ENCODE measurements around the gene H2BK1.

Gene H2BK1

GRCh38 chr7:151179287-151179860, 30.9 kb downstream of the H2BK1 start:
- no peaks in the 10 kb centered on the region for H3K9me3 ChIP-seq (ENCODE audit: control insufficient read depth in 2 of 2, low read length in 2 of 2)
- no peaks in the 10 kb centered on the region for H3K4me1 ChIP-seq (ENCODE audit: control insufficient read depth in 2 of 2, insufficient read depth in 2 of 2, low read length in 2 of 2)
- no peaks in the 10 kb centered on the region for H3K36me3 ChIP-seq (ENCODE audit: control insufficient read depth in 2 of 2, insufficient read depth in 2 of 2, low read length in 2 of 2)
- H3K9ac ChIP-seq (ENCODE audit: low read depth in 1 of 2, low read length in 2 of 2), result no peak overlapping the region
- no peak overlapping the region for H3K27ac ChIP-seq (ENCODE audit: low read depth in 2 of 2, low read length in 2 of 2)
- H3K27me3 ChIP-seq (ENCODE audit: control insufficient read depth in 2 of 2, insufficient read depth in 2 of 2, low read length in 2 of 2), result peaks cover 10 to 13% of the 10 kb centered on the region in 2 donors
- no peak overlapping the region for H3K4me3 ChIP-seq (ENCODE audit: low read length in 2 of 2)

DNA sequence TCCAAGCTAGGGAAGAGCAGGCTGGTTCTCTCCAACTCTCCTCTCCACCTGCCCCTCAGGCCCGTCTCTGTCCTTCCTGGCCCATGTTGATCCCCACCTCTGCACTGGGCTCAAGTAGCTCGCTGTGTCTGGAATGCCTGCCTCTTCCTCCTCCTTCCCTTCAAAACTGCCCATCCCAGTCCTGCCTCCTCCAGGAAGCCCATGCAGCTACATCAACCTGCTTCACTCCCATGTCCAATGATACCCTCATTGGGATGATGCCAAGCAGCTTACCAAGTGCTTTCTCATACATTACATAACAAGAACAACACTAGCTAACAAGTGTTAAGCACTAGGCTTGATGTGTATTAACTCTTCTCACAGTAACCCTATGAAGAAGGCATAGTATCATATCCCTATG, 31.5 kb downstream of the H2BK1 start:
- no peak overlapping the region for H3K9ac ChIP-seq (ENCODE audit: low read depth in 1 of 2, low read length in 2 of 2)
- H3K36me3 ChIP-seq (ENCODE audit: control insufficient read depth in 2 of 2, insufficient read depth in 2 of 2, low read length in 2 of 2), result no peaks in the 10 kb centered on the region
- H3K27me3 ChIP-seq (ENCODE audit: control insufficient read depth in 2 of 2, insufficient read depth in 2 of 2, low read length in 2 of 2), result peaks cover 10 to 13% of the 10 kb centered on the region in 2 donors

GRCh38 chr7:151178236-151178635, 32.1 kb downstream of the H2BK1 start:
- Histone ChIP-seq H3K27me3 (ENCODE audit: control insufficient read depth in 2 of 2, insufficient read depth in 2 of 2, low read length in 2 of 2) (peaks cover 10 to 13% of the 10 kb centered on the region in 2 donors), H3K9ac (ENCODE audit: low read depth in 1 of 2, low read length in 2 of 2) (no peak overlapping the region)

More for the DNA sequence above, 31.5 kb downstream of the H2BK1 start:
- Histone ChIP-seq H3K9me3 (ENCODE audit: control insufficient read depth in 2 of 2, low read length in 2 of 2) (no peaks in the 10 kb centered on the region), H3K4me1 (ENCODE audit: control insufficient read depth in 2 of 2, insufficient read depth in 2 of 2, low read length in 2 of 2) (no peaks in the 10 kb centered on the region), H3K27ac (ENCODE audit: low read depth in 2 of 2, low read length in 2 of 2) (no peak overlapping the region), H3K4me3 (ENCODE audit: low read length in 2 of 2) (no peak overlapping the region)

GRCh38 chr7:151177310-151177709, 33.0 kb downstream of the H2BK1 start:
- H3K9ac ChIP-seq (ENCODE audit: low read depth in 1 of 2, low read length in 2 of 2), result no peak overlapping the region

More at GRCh38 chr7:151178236-151178635, 32.1 kb downstream of the H2BK1 start:
- Histone ChIP-seq H3K36me3 (ENCODE audit: control insufficient read depth in 2 of 2, insufficient read depth in 2 of 2, low read length in 2 of 2) (no peaks in the 10 kb centered on the region), H3K4me3 (ENCODE audit: low read length in 2 of 2) (no peak overlapping the region), H3K4me1 (ENCODE audit: control insufficient read depth in 2 of 2, insufficient read depth in 2 of 2, low read length in 2 of 2) (no peaks in the 10 kb centered on the region), H3K9me3 (ENCODE audit: control insufficient read depth in 2 of 2, low read length in 2 of 2) (no peaks in the 10 kb centered on the region), H3K27ac (ENCODE audit: low read depth in 2 of 2, low read length in 2 of 2) (no peak overlapping the region)

DNA sequence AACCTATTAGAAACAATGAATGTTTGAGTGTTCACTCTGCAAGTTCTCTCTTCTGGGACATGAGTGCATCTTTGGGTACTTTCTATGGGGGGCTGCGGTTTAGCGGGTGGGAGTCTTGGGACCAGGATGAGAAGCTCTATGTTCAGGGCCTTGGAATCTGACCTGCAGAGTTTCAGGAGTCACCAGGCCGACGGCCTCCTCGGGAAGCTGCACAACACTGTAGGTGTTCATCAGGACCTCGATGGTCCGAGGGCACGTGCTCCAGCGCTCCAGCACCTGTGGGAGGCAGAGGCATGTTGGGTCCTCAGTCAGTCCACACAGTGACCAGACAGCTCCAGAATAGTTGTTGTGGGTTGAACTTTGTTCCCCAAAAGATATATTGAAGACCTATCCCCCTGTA, 33.9 kb downstream of the H2BK1 start:
- Histone ChIP-seq H3K4me1 (ENCODE audit: control insufficient read depth in 2 of 2, insufficient read depth in 2 of 2, low read length in 2 of 2) (no peaks in the 10 kb centered on the region), H3K4me3 (ENCODE audit: low read length in 2 of 2) (no peak overlapping the region), H3K9me3 (ENCODE audit: control insufficient read depth in 2 of 2, low read length in 2 of 2) (no peaks in the 10 kb centered on the region), H3K27ac (ENCODE audit: low read depth in 2 of 2, low read length in 2 of 2) (no peak overlapping the region), H3K36me3 (ENCODE audit: control insufficient read depth in 2 of 2, insufficient read depth in 2 of 2, low read length in 2 of 2) (no peaks in the 10 kb centered on the region), H3K27me3 (ENCODE audit: control insufficient read depth in 2 of 2, insufficient read depth in 2 of 2, low read length in 2 of 2) (peaks cover 11 to 19% of the 10 kb centered on the region in 2 donors), H3K9ac (ENCODE audit: low read depth in 1 of 2, low read length in 2 of 2) (no peak overlapping the region)

More at GRCh38 chr7:151177310-151177709, 33.0 kb downstream of the H2BK1 start:
- H3K9me3 ChIP-seq (ENCODE audit: control insufficient read depth in 2 of 2, low read length in 2 of 2), result no peaks in the 10 kb centered on the region
- no peaks in the 10 kb centered on the region for H3K4me1 ChIP-seq (ENCODE audit: control insufficient read depth in 2 of 2, insufficient read depth in 2 of 2, low read length in 2 of 2)
- H3K36me3 ChIP-seq (ENCODE audit: control insufficient read depth in 2 of 2, insufficient read depth in 2 of 2, low read length in 2 of 2), result no peaks in the 10 kb centered on the region
- no peak overlapping the region for H3K4me3 ChIP-seq (ENCODE audit: low read length in 2 of 2)
- no peak overlapping the region for H3K27ac ChIP-seq (ENCODE audit: low read depth in 2 of 2, low read length in 2 of 2)
- H3K27me3 ChIP-seq (ENCODE audit: control insufficient read depth in 2 of 2, insufficient read depth in 2 of 2, low read length in 2 of 2), result peaks cover 15 to 19% of the 10 kb centered on the region in 2 donors

DNA sequence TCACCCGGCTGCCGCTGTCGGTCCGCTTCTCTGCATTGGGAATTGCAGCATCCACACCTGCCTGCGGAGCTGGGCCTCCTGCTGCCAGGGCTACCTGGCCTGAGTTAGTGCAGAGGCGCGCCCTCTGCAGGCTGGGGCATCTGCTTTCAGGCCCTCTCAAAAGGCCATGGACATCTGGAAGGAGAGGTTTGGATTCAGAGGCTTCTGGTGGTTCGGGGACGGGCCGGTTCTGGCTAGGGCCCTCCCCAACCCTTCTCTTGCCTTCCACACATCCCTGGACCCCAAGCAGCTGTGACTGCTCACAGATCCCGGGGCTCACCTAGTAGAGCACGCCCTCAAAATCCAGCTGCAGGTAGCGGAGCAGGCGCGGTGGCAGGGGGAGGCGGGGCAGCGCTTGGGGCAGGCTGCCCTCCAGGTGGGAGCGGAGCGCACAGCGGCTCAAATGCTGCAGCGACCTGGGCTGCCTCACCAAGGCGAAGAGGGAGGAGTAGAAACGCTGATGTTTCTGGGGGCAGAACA, 34.4 kb downstream of the H2BK1 start:
- Histone ChIP-seq H3K4me1 (ENCODE audit: control insufficient read depth in 2 of 2, insufficient read depth in 2 of 2, low read length in 2 of 2) (no peaks in the 10 kb centered on the region), H3K9me3 (ENCODE audit: control insufficient read depth in 2 of 2, low read length in 2 of 2) (no peaks in the 10 kb centered on the region), H3K4me3 (ENCODE audit: low read length in 2 of 2) (no peak overlapping the region), H3K27me3 (ENCODE audit: control insufficient read depth in 2 of 2, insufficient read depth in 2 of 2, low read length in 2 of 2) (peaks cover 11 to 19% of the 10 kb centered on the region in 2 donors), H3K27ac (ENCODE audit: low read depth in 2 of 2, low read length in 2 of 2) (no peak overlapping the region), H3K36me3 (ENCODE audit: control insufficient read depth in 2 of 2, insufficient read depth in 2 of 2, low read length in 2 of 2) (no peaks in the 10 kb centered on the region), H3K9ac (ENCODE audit: low read depth in 1 of 2, low read length in 2 of 2) (no peak overlapping the region)

DNA sequence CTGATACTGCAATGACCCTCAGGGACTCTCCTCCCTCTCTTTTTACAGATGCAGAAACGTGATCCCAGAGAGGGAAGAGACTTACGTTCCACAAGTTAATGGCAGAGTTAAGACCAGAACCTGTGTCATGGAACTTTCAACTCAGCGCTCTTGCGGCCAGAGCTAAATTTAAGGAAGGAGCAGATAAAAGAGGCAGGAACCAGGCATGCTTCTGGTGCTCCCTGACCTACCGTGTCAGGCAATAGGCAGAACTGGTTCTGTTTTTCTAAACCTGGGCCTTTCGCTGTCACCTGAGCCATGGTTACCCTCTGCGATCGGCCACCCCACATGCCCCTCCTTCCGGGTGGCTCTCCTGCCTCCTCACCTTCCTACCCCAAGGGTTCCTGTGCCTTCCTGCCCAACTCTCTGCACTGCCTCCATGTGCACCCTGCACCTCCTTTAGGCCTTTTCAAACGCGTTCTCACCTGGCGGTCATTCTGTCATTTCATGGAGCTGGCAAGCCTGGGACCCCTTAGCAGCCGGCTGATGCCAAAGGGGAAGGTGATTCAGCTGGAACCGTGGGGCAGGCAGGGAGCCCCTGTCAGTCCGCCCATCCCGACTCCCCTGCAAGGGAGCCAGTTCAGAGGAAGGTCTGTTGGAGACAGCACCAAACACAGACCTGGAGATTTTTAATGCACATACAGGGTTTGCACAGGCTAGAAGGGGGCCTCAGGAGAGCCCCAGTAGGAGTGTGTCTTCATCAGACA, 35.1 kb downstream of the H2BK1 start:
- H3K27me3 ChIP-seq (ENCODE audit: control insufficient read depth in 2 of 2, insufficient read depth in 2 of 2, low read length in 2 of 2), result peaks cover 12 to 19% of the 10 kb centered on the region in 2 donors
- no peaks in the 10 kb centered on the region for H3K9me3 ChIP-seq (ENCODE audit: control insufficient read depth in 2 of 2, low read length in 2 of 2)
- H3K4me1 ChIP-seq (ENCODE audit: control insufficient read depth in 2 of 2, insufficient read depth in 2 of 2, low read length in 2 of 2), result no peaks in the 10 kb centered on the region

GRCh38 chr7:151174246-151175046, 35.8 kb downstream of the H2BK1 start:
- Histone ChIP-seq H3K27me3 (ENCODE audit: control insufficient read depth in 2 of 2, insufficient read depth in 2 of 2, low read length in 2 of 2) (peaks cover 19 to 27% of the 10 kb centered on the region in 2 donors), H3K4me1 (ENCODE audit: control insufficient read depth in 2 of 2, insufficient read depth in 2 of 2, low read length in 2 of 2) (no peaks in the 10 kb centered on the region), H3K27ac (ENCODE audit: low read depth in 2 of 2, low read length in 2 of 2) (no peak overlapping the region), H3K9ac (ENCODE audit: low read depth in 1 of 2, low read length in 2 of 2) (no peak overlapping the region), H3K4me3 (ENCODE audit: low read length in 2 of 2) (no peak overlapping the region), H3K9me3 (ENCODE audit: control insufficient read depth in 2 of 2, low read length in 2 of 2) (no peaks in the 10 kb centered on the region), H3K36me3 (ENCODE audit: control insufficient read depth in 2 of 2, insufficient read depth in 2 of 2, low read length in 2 of 2) (no peaks in the 10 kb centered on the region)

More for the DNA sequence above, 35.1 kb downstream of the H2BK1 start:
- Histone ChIP-seq H3K9ac (ENCODE audit: low read depth in 1 of 2, low read length in 2 of 2) (no peak overlapping the region), H3K4me3 (ENCODE audit: low read length in 2 of 2) (no peak overlapping the region), H3K27ac (ENCODE audit: low read depth in 2 of 2, low read length in 2 of 2) (no peak overlapping the region), H3K36me3 (ENCODE audit: control insufficient read depth in 2 of 2, insufficient read depth in 2 of 2, low read length in 2 of 2) (no peaks in the 10 kb centered on the region)

DNA sequence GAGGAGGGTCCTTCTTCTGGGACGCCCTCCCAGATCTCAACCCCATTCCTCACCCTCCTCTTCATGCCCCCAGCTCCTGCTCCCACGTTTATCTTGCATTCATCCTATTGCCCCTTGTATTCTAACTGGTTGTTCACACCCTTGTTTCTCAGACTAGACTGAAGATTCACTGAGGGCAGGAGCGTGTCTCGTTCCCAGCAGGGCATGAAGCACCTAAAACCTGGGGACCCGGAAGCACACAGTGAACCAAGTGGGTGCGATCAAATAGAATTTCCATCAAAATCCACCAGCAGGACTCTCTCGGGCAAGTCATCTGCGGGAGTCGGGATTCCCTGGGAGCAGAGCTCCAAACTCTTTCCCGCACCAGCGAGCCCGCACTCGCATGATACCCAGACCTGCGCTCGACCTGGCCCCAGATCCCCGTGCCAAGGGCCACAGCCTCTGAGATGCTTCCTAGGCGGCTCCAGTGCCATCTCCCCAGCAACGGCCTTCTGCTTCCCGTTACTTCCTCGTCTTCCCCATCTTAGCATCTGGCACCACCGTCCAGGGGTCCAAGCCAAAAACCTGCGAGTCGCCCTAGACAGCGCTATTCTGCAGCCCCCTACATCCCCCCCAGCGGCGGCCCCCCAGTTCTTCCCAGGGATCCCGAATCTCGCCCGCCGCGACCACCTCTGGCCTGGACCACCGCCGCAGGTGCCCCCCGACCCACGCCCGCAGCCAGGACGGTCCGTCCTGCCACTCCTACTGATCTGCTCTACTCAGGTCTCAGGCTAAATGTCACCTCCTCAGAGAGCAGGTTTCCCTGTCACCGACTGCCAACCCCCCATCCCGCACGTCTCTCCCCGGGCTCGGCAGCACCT, 36.7 kb downstream of the H2BK1 start:
- H3K4me1 ChIP-seq (ENCODE audit: control insufficient read depth in 2 of 2, insufficient read depth in 2 of 2, low read length in 2 of 2), result peaks cover 0 to under 1% of the 10 kb centered on the region in 2 donors
- peaks cover 20 to 35% of the 10 kb centered on the region in 2 donors for H3K27me3 ChIP-seq (ENCODE audit: control insufficient read depth in 2 of 2, insufficient read depth in 2 of 2, low read length in 2 of 2)
- no peak overlapping the region for H3K27ac ChIP-seq (ENCODE audit: low read depth in 2 of 2, low read length in 2 of 2)
- H3K9ac ChIP-seq (ENCODE audit: low read depth in 1 of 2, low read length in 2 of 2), result no peak overlapping the region
- H3K36me3 ChIP-seq (ENCODE audit: control insufficient read depth in 2 of 2, insufficient read depth in 2 of 2, low read length in 2 of 2), result no peaks in the 10 kb centered on the region
- H3K9me3 ChIP-seq (ENCODE audit: control insufficient read depth in 2 of 2, low read length in 2 of 2), result no peaks in the 10 kb centered on the region
- no peak overlapping the region for H3K4me3 ChIP-seq (ENCODE audit: low read length in 2 of 2)
